ENCODE results near the gene IFI6. TPM values are rescaled to one million over a fixed set of nuclear protein-coding genes. Genes with fewer than 3 reads are reported as not detected.

IFI6 gene, protein sequence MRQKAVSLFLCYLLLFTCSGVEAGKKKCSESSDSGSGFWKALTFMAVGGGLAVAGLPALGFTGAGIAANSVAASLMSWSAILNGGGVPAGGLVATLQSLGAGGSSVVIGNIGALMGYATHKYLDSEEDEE
- 100 to 1,000 TPM in 1 of 4 donors, 10 to 100 TPM in 3; 28.4 to 420 (median 77.5) TPM for total RNA-seq

DNA sequence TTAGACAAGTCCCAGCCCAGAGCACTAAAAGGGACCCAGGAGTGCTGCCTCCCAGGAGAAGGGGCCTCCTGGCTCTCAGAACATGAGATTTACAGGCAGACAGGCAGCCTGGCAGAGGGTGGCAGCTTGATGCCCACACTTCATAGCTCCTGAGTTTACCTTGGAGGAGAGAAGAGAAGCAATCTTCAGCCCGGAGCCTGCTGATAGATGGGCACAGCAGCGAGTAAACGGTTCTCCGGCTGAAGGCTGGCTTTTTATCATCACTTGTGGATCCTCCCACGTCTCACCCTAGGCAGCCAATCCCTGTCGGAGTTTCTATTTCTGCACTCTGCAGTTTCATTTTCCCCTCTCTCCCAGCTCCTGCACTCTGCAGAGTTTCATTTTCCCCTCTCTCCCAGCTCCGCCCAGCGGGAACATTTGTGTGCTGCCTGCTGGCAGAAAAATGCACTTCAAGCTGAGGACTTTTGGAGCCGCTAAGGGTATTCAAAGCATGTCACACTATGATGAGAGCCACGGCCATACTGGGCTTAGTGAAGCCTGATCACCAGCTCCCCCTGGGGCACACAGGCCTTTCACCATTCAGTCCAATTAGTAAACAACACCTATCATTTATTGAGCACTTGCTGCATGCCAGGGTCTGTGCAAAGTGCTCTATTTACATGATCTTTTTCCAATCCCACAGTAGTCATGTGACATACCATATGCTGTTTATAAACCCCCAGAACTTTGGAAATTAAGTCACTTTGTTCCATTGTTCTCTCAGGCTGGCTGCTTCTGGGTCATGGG, at the start of gene IFI6:
Gene IFI6, minus strand, starts transcription at position 229 of the 786 bp plus-strand sequence. CDS start 2,878 bp downstream, outside the sequence.
- TF ChIP-seq, protein P1, sequence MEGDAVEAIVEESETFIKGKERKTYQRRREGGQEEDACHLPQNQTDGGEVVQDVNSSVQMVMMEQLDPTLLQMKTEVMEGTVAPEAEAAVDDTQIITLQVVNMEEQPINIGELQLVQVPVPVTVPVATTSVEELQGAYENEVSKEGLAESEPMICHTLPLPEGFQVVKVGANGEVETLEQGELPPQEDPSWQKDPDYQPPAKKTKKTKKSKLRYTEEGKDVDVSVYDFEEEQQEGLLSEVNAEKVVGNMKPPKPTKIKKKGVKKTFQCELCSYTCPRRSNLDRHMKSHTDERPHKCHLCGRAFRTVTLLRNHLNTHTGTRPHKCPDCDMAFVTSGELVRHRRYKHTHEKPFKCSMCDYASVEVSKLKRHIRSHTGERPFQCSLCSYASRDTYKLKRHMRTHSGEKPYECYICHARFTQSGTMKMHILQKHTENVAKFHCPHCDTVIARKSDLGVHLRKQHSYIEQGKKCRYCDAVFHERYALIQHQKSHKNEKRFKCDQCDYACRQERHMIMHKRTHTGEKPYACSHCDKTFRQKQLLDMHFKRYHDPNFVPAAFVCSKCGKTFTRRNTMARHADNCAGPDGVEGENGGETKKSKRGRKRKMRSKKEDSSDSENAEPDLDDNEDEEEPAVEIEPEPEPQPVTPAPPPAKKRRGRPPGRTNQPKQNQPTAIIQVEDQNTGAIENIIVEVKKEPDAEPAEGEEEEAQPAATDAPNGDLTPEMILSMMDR (IDR thresholded peaks at IDR 0.05; ENCODE audit: low read depth), result no peak

DNA sequence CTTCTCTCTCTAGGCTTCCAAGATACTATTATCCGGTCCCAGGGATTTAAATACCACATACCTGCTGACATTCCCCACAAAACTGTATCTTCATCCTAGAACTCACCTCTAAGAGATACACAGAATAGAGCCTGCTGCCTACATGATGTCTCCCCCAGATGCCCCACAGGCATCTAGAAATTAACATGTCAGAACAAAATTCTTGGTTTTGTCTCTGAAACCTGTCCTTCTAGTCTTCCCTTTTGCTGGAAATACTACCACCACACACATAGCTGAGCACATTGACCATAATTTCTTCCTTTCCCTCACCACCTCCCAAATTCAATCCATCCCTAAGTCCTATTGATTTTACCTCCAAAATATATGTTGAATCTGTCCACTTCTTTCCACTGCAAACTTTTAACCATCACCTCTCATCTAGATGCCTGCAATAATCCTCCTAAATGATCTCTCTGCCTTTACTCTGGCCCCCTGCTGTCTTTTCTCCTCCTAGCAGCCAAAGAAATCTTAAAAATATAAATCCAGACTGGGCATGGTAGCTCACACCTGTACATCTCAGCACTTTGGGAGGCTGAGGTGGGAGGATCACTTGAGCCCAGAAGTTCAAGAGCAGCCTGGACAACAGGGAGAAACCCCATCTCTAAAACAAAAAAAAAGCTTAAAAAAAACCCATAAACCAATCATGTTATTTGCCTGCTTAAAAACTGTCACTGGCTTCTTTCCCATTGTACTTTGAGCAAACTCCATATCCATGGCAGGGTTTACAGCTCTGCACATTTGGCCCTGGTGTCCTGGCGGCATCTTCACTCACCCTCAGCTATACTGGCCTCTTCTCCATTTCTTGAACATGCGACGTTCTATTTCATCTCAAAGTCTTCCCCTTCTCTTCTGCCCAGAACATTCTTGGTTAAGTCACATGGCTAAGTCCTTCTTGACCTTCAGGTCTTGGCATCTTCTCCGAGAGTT, 47.6 kb upstream of the IFI6 start:
- TF ChIP-seq, protein P1 (IDR thresholded peaks at IDR 0.05; ENCODE audit: low read depth), result no peak

DNA sequence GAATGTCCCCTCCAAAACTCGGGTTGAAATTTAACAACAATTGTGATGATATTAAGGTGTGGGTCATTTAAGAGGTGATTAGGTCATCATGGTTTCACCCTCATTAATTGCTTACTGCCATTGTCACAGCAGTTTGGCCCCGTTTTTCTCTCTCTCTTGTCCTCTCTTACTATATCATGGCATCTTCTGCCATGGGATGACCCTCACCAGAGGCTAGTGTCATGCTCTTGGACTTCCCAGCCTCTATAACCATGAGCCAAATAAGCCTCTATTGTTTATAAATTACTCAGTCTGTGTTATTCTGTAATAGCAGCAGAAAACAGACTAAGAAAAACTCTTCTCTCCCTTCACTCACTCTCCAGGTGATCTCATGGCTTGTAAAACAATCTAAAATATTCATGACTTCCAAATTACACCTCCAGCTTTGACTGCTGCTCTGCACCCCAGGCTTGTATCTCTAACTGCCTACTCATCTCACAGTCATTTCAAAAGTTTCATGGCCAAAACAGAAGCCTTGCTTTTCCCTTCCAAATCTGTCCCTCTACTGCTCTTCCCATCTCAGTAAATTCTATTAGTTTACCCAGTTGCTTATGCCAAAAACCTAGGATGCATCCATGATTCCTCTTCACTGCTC, 44.4 kb upstream of the IFI6 start:
- TF ChIP-seq, protein P1 (IDR thresholded peaks at IDR 0.05; ENCODE audit: low read depth), result no peak

DNA sequence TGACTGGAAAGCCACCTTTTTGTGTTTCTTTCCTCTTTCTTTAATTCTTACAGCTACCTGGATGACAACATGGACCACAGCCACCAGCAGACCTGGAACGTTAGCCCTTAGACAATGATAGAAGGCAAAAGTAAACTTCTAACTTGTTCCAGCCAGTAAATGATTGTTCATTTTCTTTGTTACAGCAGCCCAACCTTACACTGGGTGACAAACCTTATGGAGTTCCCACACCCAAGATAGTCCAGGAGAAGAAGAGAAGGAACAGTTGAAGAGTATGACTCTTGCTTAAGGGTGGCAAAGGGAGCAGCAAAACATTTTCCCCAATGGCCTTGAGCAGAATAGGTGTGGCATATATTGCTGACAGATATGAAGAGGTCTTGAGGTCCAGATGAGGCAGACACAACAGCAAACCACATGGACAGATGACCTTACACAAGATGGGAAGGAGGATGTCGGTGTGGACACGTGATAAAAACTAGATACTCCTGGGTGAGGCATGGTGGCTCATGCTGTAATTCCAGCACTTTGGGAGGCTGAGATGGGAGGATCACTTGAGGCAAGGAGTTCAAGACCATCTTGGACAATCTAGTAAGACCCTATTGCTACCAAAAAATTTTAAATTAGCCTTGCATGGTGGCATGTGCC, 42.0 kb upstream of the IFI6 start:
- TF ChIP-seq, protein P1 (IDR thresholded peaks at IDR 0.05; ENCODE audit: low read depth), result no peak

DNA sequence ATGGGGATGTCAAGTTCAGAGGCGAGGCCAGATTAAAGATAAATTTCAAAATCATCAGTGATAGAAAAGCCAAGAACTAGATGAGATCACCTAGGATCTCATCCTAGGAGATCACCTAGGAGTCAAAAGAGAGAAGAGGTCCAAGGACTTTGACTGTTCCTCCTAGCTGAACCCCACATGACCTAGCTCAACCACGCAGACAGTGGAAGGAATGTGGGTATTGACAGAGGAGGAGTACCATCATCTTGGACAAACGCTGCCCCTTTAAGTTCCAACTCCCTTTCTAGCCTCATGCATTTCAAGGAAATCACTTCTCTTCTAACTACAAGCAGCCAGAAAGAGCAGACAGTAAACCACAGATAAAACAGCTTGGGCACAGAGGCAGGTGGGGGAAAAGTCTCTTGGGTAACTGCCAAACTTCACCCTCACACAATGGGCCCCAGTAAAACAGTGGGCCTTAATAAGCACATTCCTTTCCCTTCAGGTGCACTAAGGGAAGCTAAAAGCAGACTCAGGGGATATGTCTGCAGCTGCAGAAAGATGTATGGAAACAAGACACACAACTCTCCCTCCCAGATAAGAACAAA, 41.2 kb upstream of the IFI6 start:
- TF ChIP-seq, protein P1 (IDR thresholded peaks at IDR 0.05; ENCODE audit: low read depth), result no peak

DNA sequence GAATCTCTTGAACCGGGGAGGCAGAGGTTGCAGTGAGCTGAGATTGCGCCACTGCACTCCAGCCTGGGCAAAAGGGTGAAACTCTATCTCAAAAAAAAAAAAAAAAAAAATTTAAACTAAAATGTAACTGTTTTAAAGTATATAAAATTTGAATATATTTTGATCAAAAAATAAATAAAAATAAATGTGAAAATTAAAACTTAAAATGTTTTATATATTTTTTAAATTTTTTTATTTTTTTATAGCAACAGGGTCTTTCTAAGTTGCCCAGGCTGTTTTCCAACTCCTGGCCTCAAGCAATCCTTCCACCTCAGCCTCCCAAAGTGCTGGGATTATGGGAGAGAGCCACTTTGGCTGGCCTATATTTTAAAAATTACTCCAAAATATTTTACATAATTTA, 38.6 kb upstream of the IFI6 start:
- TF ChIP-seq, protein P1 (IDR thresholded peaks at IDR 0.05; ENCODE audit: low read depth), result no peak

All from subcutaneous adipose tissue (tissue), 4 donors.